HG03520 (cell line): Measurements from ENCODE around the gene PDZRN3.

Experiments used
- ATAC-seq: cut with Tn5 transposase; IDR thresholded peaks from one replicate; pipeline ENCODE4 v1.9.1; 2021; ENCODE audit warnings: mild to moderate bottlenecking, moderate library complexity; ENCODE audit not compliant: unreplicated experiment

The PDZRN3 gene

DNA sequence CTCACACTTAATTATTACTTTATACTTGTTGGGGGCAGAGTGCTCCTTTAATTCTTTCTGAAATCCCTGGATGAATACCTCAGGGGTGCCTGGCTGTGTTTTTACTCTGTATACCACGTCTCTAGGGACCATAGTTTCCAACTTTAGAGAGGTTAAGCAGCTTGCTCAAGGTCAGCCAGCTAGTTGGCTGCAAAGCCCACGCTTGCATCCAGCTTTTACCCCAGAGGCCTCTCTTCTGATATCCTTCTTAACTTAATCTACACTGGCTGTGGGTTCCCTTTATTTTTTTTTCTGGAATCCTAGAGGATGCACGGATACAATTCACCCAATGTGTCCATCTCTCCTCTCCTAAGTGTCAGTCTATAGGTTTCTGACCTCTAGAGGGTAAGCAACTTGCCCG, 1.4 kb downstream of the PDZRN3 start:
- no peak for ATAC-seq

DNA sequence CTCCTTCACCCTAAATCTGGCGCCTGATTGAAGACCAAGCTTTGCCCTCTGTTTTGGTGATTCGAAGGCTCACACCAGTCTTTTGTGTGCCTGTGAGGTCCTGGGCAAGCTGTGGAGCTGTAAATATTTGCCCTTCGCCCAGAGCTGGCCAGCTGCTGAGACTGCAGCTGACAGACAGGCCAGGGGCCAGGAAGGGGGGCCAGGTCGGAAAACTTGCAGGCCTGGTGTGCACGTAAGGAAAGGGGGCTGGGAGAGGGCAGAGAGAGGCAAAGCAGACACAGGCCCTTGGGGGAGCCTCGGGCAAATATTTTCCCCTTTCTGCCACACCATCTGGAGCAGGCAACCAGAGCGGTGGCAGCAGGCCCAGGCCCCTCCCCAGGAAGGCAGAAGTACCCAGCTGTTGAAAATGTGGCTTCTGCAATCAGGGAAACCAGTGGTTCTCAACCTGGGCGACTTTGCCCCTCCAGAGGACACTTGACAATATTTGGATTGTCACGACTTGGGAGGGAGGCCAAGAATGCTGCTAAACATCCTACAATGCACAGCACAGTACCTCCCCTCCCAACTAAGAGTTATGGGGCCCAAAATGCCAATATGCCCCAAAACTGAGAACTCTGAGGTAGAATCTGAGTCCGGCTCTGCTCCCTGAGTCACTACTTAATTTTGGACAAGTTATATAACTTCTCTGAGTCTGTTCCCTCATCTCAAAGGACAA, 2.5 kb downstream of the PDZRN3 start:
- no peak for ATAC-seq

DNA sequence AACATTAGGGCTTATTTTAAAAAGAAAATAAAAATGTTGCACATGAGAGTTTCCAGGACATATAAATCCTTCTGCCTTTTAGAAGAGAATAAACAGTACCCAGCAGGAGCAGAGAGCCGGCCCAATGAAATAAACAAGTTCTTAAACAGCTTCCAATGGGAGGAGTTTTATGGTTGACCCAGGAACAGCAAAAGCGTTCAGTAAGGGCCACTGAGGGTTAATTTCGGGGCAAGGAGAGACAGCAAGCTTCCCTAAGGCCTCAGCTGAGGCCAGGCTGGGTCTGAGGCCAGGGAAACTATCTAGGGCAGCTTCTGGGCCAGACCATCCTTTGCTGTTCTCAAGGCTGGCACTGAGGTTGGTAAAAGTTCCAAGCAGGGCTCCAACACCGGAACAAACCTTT, 3.4 kb downstream of the PDZRN3 start:
- ATAC-seq: no peak

DNA sequence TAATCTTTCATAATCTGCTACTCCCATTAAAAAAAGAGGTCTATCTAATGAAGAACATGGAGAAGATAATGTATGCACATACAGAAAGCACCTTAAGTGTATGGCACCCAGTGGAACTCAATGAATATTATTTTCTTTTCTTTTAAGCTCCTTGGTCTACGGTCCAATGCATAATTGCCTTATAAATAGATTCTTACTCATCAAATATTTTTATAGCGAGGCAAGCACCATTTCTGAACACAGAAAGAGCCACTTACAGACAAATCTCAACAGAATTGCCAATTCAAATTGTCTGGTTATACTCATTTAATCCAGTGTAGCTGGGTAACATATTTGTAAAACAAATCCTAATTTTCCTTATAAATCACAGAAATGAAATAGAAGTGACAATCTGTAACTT, 6.3 kb downstream of the PDZRN3 start:
- no peak for ATAC-seq

DNA sequence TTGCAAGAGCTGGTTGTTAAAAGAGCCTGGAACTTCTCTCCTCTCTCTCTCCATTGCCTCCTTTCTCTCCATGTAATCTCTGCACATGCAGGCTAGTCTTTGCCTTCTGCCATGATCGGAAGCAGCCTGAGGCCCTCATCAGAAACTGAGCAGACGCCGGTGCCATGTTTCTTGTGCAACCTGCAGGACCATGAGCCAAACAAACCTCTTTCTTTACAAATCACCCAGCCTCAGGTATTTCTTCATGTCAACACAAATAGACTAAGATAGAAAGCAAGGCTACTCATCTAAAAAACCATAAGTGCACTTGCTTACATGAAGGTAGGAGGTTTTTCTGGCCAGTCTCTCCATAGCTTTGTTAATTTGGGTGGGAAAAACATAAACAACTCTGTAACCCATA, 8.7 kb downstream of the PDZRN3 start:
- ATAC-seq: no peak

DNA sequence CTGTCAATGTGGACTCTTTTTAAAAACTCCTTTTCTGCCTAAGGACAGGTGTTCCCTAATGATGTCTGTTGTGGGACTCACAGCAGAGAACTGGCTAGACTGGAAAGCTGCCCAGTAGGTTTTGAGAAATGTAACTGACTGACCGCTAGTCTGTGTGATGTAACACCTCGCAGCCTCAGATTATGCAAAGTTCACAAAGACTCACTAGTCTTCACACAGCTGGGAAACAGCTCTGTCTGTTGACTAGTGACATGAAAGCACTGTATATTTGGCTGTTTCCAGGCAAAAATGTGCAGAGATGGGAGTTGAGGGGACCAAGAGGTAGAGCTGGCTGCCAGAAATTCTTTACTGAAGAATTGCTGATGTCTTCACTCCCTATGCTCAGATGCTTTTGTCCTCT, 10.3 kb downstream of the PDZRN3 start:
- ATAC-seq: no peak

DNA sequence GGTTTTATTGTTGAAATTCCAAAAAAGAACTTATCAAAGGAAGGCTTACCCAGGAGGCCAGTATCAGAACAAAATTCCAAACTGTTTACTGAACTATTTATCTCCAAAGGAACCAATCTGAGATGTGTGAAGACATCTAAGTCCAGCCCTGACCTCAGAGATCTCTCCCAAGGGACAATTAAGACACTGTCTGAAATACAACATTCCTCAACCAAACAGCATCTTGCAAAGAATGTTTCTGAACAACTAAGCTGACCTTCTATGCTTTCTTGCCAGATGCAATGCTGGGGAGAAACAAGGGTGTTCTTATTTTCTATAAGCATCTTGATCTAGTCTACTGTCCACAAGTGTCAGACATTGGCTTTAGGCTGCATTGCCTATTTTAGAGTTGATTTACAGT, 13.6 kb downstream of the PDZRN3 start:
- ATAC-seq: no peak

DNA sequence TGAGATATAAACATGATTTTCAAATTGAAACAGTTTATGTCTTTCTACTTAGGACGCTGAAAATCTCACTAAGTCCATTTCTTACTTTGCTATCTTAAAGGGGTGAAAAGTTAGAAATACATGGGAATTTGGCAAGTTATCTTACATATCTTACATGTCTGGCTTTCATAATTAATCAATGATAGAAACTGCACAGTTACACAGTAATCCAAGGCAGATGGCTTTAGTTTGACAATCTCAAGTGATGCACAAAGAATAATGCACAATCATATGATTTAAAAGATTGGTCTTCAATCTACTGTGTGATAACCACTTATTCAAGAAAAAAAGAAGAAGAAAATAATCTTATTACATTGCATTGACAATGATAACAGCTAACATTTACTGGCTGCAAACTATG, 14.2 kb downstream of the PDZRN3 start:
- no peak for ATAC-seq

DNA sequence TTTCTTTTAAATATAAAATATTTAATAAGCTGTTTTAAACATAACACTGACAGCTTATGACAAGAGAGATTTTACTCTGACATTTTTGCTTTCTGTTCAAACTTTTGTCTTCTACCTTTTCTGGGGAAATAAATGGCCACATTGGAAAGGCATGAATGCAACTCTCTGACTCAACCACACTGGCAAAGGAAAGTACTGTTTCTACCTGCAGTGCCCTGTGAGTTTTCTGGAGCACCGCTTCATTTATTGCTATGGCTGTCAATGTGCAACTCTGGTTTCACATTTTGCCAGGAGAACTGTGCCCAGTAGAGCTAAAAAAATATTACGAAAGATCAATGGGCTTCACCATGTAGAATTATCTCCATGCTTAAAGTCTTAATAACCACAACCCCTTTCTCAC, 15.1 kb downstream of the PDZRN3 start:
- ATAC-seq: no peak

DNA sequence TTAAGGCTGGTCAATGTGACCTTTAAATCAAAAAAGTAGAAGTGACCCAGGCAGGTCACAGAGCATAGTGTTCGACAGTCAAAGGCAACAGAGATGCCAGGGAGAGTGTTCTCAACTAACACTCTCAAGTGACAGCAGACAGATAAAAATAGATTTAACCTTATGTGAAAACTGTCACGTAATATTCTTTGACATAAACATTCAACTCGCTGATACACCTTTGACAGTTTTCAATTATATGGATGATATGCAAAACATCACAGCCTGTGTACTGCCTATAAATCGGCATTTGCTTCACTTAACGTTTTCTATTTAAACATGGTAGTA, 15.5 kb downstream of the PDZRN3 start:
- ATAC-seq: no peak

DNA sequence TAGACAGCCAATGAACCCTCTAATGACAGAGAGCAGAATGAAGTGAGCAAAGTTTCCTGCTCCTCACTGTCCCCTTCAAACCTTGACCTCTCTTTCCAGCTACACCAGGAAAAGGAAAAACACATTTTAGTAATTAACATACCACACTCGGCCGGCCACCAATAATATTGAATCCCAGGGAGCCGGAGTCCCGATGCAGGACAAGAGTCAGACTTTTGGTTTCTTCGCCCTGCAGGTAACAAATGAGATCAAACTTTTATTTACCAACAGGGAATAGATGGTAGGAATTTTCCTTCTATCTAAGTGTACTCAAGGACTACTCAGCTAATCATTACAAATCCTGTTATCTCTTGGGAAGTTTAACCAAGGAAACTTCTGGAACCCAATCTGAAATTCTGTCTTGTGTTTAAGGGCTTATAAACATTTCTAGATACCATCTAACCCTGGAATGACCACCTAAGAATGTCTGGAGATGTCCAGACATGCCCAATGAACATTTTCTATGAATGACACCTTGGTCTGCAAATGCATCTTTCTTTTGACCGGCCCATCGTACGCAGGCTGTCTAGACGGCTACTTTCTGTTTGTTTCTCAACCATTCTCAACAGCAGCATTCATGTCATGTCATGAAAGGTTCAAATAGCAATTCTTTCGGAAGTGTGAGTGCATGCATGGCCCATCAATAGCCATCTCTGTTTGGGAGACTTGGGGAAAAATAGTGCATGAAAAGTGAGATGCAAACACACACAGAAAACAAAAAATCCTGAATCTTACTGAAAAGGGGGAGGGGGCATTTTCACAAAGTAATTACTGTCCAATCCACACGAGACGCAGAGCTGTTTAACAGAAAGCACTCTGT, 16.1 kb downstream of the PDZRN3 start:
- ATAC-seq: no peak

DNA sequence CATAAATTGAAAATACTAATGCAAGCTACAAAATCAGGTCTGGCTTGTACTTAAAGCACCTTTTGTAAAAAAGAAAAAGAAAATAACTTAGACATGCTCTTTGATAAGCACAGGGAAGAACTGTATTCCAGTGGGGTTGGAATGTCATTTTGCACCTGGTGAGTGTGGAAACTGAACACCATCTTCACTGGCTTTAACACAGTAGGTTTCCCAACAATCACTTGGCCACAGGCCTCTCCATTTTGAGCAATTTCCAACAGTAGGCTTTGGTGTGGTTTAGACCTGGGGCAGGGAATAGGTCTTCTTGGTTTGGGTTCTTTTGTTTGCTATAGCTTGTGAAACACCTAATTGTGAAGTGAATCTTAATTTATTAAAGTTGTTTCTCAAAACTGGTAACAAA, 18.9 kb downstream of the PDZRN3 start:
- ATAC-seq: no peak

DNA sequence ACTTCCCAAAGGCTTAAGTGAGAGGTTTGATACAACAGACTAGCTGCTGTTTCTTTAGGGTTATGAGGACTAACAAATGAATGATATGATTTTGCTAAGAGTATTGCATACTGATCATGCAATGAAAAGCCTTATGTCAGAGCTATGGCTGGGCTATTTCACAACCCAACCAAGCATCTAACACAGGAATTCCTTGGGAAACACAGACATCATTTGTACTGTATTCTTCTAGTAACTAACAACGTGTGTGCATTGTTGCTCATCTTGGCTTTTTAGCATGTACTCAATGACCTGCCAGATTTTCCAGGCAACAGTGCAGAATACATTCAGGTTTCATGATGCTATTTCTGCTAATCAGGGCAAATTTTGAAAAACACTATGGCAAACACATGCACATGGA, 19.3 kb downstream of the PDZRN3 start:
- no peak for ATAC-seq

DNA sequence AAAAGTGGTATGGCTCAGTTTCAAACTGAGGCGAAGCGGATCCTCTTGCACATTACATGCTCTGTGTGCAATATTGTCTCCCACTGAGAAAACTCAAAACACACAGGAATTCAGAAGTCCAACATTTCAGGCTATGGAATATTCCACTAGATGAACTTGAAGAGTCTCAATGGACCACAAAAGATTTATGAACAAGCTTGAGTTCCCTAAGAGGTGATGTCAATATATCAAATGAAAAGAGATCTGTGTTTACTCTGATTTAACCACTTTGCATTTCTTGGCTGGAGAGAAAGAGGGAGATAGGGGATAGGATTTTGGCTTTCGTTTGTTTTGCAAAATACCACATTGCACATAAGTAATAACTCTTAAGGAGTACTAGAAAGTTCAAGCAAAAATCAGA, 20.3 kb downstream of the PDZRN3 start:
- no peak for ATAC-seq

DNA sequence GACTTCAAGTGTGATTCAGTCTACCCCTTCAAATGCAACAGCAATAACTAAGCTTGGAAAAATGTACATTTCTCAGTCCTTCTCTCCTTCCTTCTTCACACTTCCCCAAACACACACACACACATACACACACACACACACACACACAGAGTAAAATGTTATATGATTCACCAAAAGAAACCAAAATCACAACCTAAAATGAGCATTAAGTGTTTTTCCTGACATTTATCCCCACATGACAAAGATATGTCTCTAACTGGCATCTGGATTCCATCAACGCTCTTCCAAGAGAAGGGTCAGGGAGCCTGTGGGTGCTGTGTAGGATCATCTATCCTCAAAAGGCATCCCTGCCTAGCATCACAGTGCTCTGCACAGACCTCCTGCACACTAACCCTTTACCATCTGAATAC, 21.0 kb downstream of the PDZRN3 start:
- no peak for ATAC-seq

DNA sequence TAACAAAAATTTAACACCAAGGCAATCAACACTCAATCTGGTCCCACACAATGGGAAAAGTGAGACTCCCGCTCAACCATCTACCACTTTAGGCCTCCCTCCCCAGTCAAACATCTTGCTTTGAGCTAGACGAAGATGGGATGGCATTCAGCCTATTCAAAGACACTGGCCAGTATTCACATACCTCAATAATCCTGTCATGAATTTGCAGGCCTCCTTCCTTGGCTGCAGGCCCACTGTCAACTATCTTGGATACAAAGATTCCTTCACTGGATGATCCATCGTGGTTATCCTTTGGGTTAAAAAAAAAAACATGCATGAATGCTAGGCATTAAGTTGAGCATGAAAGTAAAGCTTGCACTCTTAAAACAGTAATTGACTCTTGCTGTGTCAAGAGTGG, 22.6 kb downstream of the PDZRN3 start:
- no peak for ATAC-seq

DNA sequence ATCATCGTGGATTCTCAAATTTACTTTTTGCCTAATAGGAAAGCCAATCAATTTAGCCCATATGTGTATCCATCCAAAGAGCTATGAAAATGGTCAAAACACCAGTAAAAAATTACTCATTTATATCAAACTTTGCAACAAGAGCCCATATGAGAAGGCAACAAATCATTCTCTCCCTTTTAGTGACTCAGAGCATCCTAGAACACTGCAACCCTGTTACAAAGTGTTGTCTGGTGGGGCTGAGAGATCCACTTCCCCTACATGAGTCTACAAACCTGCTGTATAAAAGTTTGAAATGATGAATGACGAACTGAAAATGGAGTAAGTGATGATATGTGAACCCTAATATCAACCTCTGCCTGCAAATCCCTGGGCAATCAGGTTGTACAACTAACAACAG, 23.3 kb downstream of the PDZRN3 start:
- ATAC-seq: no peak

DNA sequence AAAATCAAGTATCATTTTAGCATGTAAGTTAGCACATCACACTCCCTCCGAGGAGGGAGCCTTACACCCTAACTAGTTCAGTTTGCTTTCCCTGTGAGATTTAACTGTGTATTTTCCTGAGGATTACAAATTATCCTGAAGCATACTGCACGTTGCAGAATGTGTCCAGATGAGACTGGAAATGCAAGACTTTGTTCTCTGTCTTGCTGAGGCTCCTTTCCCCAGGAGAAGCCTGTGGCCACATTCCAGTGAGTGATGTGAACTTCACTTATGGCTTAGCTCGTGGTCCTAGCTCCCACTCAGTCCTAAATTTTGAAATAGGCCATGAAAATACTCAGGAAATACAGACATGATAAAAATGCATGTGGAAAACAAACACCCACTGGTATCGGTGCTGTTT, 23.7 kb downstream of the PDZRN3 start:
- ATAC-seq: no peak

DNA sequence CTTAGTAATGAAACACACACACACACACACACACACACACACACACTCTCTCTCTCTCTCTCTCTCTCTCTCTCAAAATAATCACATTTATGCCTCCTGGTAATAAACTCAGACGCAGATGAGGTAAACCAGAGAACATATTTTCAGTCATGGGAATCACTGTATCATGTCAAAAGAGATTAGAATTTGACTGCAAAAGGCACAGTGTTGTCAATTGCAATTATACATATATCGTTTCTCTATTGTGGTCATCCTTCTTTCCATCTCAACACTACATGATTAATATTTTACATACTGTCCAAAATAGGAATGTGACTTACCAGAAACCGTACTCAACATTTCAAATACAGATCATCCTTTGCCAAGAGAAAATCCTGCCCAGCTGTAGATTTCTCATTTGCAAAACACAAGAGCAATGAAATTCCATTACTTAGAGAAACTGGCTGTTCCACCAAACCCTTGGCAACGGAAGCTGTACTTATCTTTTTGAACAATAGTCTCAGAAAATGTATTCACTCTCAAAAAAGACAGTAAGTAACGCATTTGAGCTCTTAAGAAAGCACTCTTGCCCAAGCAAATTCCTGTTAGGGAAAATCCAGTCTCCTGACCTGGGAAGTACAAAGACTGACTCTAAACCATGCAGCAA, 24.3 kb downstream of the PDZRN3 start:
- no peak for ATAC-seq

DNA sequence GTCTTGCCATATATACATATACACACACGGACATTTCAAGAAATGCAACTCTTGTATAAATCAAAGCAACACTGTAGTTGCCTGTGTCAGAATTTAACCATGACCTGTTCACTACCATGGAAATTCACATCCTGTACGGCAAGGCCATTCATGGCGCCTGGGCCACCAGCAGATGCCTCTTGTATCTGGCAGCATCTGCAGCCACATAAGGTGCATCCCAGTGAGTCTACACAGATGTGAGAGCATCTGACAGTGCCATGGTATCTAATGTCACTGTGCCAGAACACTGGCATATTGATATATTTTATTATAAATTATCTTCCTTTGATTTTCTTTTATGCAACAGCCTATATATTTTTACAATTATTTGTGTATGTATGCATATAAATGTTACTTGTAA, 25.1 kb downstream of the PDZRN3 start:
- no peak for ATAC-seq

DNA sequence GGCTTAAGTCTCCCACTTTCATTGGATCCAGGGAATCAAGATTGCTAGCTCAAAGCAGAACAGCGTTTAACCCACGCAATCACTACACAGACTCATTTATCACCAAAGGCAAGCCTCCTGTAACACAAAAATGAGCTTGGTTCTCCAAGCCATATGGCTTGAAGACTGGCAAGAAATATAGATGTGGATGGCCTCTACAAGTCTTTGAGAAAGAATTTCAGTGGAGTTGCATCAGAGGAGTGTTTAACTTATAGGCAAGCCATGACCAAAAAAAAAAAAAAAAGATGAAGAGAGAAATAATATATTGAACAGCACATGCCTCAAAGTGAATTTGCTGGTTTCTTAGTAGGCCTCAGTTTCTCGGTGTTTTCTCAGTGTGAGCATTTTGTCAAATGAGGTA, 27.3 kb downstream of the PDZRN3 start:
- no peak for ATAC-seq
